ENCODE data around the gene SLFN5. TPM values are rescaled to one million over a fixed set of nuclear protein-coding genes. Genes with fewer than 3 reads are reported as not detected.

SLFN5 gene
- polyA plus RNA-seq, 1 experiment = 32.6 TPM

GRCh38 chr17:35241520-35241919, 1.4 kb upstream of the SLFN5 start:
- POLR2A ChIA-PET = no interaction called here
- Histone ChIP-seq H3K36me3 (ENCODE audit: control insufficient read depth, insufficient read depth, low read length) (no peaks in the 10 kb centered on the region), H3K4me3 (ENCODE audit: low read depth, low read length) (peak overlapping the region; percentile 91; the same call in 1 of the 2 replicates), H3K27me3 (ENCODE audit: control insufficient read depth, insufficient read depth, low read length) (no peaks in the 10 kb centered on the region)
- no peak for DNase-seq (ENCODE audit: low read depth)
- CTCF ChIA-PET = interaction anchor here (1.5 kb wide), 1 partner anchor 297 kb away, joined by 5 read pairs; the partner anchor contains the start of gene SLFN12L
- TF ChIP-seq CTCF (IDR thresholded peaks at IDR 0.05; ENCODE audit: insufficient read depth, low read depth, low read length) = no peak

GRCh38 chr17:35242158-35242804, 591 bp upstream of the SLFN5 start:
- ChIA-PET CTCF (interaction anchor here (1.2 to 1.5 kb wide), 2 partner anchors 69 to 149 kb away, joined by 3 read pairs; no protein-coding TSS in a partner anchor), POLR2A (no interaction called here)
- no peaks in the 10 kb centered on the region for H3K27me3 ChIP-seq (ENCODE audit: control insufficient read depth, insufficient read depth, low read length)
- no peak; the same call in 1 of the 2 replicates for TF ChIP-seq CTCF (IDR thresholded peaks at IDR 0.05; ENCODE audit: insufficient read depth, low read depth, low read length)
- no peak for DNase-seq (ENCODE audit: low read depth)
- H3K4me3 ChIP-seq (ENCODE audit: low read depth, low read length) = peak overlapping the region; percentile 91
- no peaks in the 10 kb centered on the region for H3K36me3 ChIP-seq (ENCODE audit: control insufficient read depth, insufficient read depth, low read length)

- TF ChIP-seq CTCF (IDR thresholded peaks at IDR 0.05; ENCODE audit: insufficient read depth, low read depth, low read length) = no peak
- no peaks in the 10 kb centered on the region for H3K27me3 ChIP-seq (ENCODE audit: control insufficient read depth, insufficient read depth, low read length)
- H3K4me3 ChIP-seq (ENCODE audit: low read depth, low read length) = peak overlapping the region; percentile 91
- DNase-seq (ENCODE audit: low read depth) = peak; percentile 46
- H3K36me3 ChIP-seq (ENCODE audit: control insufficient read depth, insufficient read depth, low read length) = peaks cover 4% of the 10 kb centered on the region
- CTCF ChIA-PET = interaction anchor here (0.7 to 1.5 kb wide), 2 partner anchors 68 to 69 kb away, joined by 3 to 4 read pairs; no protein-coding TSS in a partner anchor
- POLR2A ChIA-PET = no interaction called here
These were observed 879 bp downstream of the SLFN5 start for GRCh38 chr17:35243561-35244340.

GRCh38 chr17:35244341-35245195, 1.7 kb downstream of the SLFN5 start:
- Histone ChIP-seq H3K36me3 (ENCODE audit: control insufficient read depth, insufficient read depth, low read length) (peaks cover 4% of the 10 kb centered on the region), H3K4me3 (ENCODE audit: low read depth, low read length) (peak overlapping the region; percentile 91), H3K27me3 (ENCODE audit: control insufficient read depth, insufficient read depth, low read length) (no peaks in the 10 kb centered on the region)
- DNase-seq (ENCODE audit: low read depth) = peak; percentile 68
- POLR2A ChIA-PET = no interaction called here
- CTCF ChIA-PET = interaction anchor here (0.7 to 1.4 kb wide), 2 partner anchors 68 to 290 kb away, joined by 3 to 4 read pairs; no protein-coding TSS in a partner anchor
- TF ChIP-seq CTCF (IDR thresholded peaks at IDR 0.05; ENCODE audit: insufficient read depth, low read depth, low read length) = no peak
